Type B pancreatic cell (in vitro differentiated cells): Measurements from ENCODE around the gene CDK13. TPM values are rescaled to one million over a fixed set of nuclear protein-coding genes. Genes with fewer than 3 reads are reported as not detected.

Experiments used
- DNase-seq: peaks from one replicate; pipeline ENCODE4 v3.0.0; 2021; ENCODE audit warnings: mixed read lengths; ENCODE audit not compliant: unreplicated experiment; ENCODE audit errors: extremely low spot score
- H3K27ac Mint-ChIP-seq: 2 replicates; pipeline ENCODE4 v1.8.0; 2021; ENCODE audit warnings: mild to moderate bottlenecking, mixed read lengths
- H3K27me3 Mint-ChIP-seq: 2 replicates; pipeline ENCODE4 v1.8.0; 2021; ENCODE audit warnings: mixed read lengths
- H3K36me3 Mint-ChIP-seq: 2 replicates; pipeline ENCODE4 v1.8.0; 2021; ENCODE audit warnings: mixed read lengths
- H3K4me1 Mint-ChIP-seq: one replicate; pipeline ENCODE4 v1.8.0; 2021; ENCODE audit warnings: mixed read lengths; ENCODE audit not compliant: unreplicated experiment
- H3K4me3 Mint-ChIP-seq: 2 replicates; pipeline ENCODE4 v1.8.0; 2021; ENCODE audit warnings: mild to moderate bottlenecking, mixed read lengths
- H3K9me3 Mint-ChIP-seq: 2 replicates; pipeline ENCODE4 v1.8.0; 2021; ENCODE audit warnings: mixed read lengths
- CTCF ChIP-seq: fragments of 200-600 bp; sonication (generic); conservative IDR thresholded peaks from 2 replicates; pipeline ENCODE4 v1.5.0; 2021; ENCODE audit warnings: antibody characterized with exemption, mild to moderate bottlenecking
- total RNA-seq: library from RNA; stranded (reverse); gene quantifications from 2 replicates; pipeline ENCODE4 v1.2.1, GENCODE V29; 2021; ENCODE audit warnings: low replicate concordance

Gene CDK13
- total RNA-seq, 1 donor from 2014 or later, result 57.6 TPM

- Mint-ChIP-seq H3K27me3 (no peaks in the 10 kb centered on the region), H3K27ac (peak overlapping the region; percentile 8), H3K36me3 (peaks cover 31% of the 10 kb centered on the region), H3K4me3 (no peak overlapping the region), H3K4me1 (peaks cover 5% of the 10 kb centered on the region), H3K9me3 (no peaks in the 10 kb centered on the region)
- TF ChIP-seq CTCF, result no peak
- no peak for DNase-seq
Observed at GRCh38 chr7:40059057-40059456, 109.0 kb downstream of the CDK13 start.

GRCh38 chr7:40072268-40072667 lies 122.2 kb downstream of the CDK13 start:
- Mint-ChIP-seq H3K27ac (no peak overlapping the region), H3K4me1 (no peaks in the 10 kb centered on the region), H3K27me3 (no peaks in the 10 kb centered on the region), H3K9me3 (no peaks in the 10 kb centered on the region), H3K4me3 (no peak overlapping the region), H3K36me3 (peaks cover 7% of the 10 kb centered on the region)
- DNase-seq, result no peak
- no peak for TF ChIP-seq CTCF

DNA sequence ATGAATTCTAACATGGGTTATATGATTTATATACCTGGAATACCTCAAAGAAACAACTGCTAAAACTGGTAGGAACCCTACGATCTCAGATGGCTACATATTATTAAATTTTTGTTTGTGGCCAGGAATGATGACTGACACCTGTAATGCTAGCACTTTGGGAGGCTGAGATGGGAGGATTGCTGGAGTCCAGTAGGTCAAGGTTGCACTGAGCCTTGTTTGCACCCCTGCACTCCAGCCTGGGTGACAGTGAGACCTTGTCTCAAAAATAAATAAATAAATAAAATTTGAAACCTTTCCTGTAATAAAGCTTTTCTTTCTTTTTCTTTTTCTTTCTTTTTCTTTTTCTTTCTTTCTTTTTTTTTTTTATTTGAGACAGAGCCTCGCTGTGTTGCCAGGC lies 123.2 kb downstream of the CDK13 start:
- no peaks in the 10 kb centered on the region for H3K27me3 Mint-ChIP-seq
- H3K4me3 Mint-ChIP-seq, result no peak overlapping the region
- H3K36me3 Mint-ChIP-seq, result peaks cover 7% of the 10 kb centered on the region
- TF ChIP-seq CTCF, result no peak
- no peak for DNase-seq
- no peaks in the 10 kb centered on the region for H3K4me1 Mint-ChIP-seq
- no peak overlapping the region for H3K27ac Mint-ChIP-seq
- H3K9me3 Mint-ChIP-seq, result no peaks in the 10 kb centered on the region

DNA sequence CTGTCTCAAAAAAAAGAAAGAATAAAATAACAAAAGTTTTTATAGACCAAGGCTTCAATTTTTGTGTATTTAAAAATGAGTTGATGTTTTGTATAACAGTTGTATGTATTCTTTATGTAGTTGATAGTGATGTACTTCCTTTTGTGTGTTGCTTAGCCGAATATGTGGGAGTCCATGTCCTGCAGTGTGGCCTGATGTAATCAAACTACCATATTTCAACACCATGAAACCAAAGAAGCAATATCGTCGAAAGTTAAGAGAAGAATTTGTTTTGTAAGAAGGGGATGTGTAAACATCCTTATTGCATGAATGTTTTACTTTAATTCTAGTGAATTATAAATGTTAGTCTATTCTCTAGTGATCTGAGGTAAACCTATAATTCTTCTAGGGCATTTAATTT lies 127.8 kb downstream of the CDK13 start:
- Mint-ChIP-seq H3K27me3 (no peaks in the 10 kb centered on the region), H3K9me3 (no peaks in the 10 kb centered on the region), H3K4me1 (no peaks in the 10 kb centered on the region), H3K27ac (no peak overlapping the region), H3K36me3 (peaks cover 7% of the 10 kb centered on the region), H3K4me3 (no peak overlapping the region)
- DNase-seq, result no peak
- TF ChIP-seq CTCF, result no peak

DNA sequence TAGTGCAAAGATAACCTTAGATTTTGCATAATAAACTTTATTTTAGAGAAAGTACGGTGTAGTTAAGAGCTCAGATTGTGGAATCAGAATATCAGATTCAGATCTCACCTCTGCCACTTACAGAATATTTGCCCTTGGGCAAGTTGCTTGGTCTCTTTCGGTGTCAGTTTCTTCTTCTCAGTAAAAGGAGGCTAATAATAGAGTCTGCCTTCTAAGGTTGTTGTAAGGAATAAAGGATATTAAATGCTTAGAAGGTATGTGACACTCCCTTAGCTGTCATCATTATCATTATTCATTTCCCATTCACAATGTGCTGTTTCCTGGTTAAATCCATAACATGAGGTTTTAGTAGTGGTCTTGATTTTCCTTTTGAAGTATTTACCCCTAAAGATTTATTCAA lies 142.1 kb downstream of the CDK13 start:
- no peak for DNase-seq
- Mint-ChIP-seq H3K4me3 (no peak overlapping the region), H3K4me1 (peaks cover 12% of the 10 kb centered on the region), H3K27ac (peak overlapping the region; percentile 88), H3K27me3 (no peaks in the 10 kb centered on the region), H3K9me3 (no peaks in the 10 kb centered on the region), H3K36me3 (peaks cover 38% of the 10 kb centered on the region)
- no peak for TF ChIP-seq CTCF

DNA sequence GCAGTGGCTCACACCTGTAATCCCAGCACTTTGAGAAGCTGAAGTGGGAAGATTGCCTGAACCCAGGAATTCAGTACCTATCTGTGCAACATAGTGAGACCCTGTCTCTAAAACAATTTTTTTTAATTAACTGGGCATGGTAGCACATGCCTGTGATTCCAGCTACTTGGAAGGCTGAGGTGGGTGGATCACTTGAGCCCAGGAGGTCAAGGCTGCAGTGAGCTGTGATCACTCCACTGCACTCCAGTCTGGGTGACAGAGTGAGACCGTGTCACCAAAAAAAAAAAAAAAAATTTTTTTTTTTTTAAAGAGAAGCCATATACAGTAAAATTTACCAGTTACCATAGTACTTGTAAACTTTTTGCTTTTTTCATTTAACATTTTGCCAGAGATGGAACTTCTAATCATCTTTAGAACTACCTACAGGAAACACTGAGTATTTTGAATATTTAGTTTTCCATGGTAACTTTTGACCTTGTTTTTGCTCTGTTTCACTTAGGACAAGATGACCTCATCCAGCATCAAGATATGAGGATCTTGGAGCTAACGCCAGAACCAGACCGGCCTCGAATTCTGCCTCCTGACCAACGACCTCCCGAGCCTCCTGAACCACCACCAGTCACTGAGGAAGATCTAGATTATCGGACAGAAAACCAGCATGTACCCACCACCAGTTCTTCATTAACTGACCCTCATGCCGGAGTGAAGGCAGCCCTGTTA lies 143.7 kb downstream of the CDK13 start:
- peaks cover 34% of the 10 kb centered on the region for H3K36me3 Mint-ChIP-seq
- H3K27ac Mint-ChIP-seq, result peak overlapping the region; percentile 19
- no peak for TF ChIP-seq CTCF

More for the DNA sequence above, 143.7 kb downstream of the CDK13 start:
- no peaks in the 10 kb centered on the region for H3K9me3 Mint-ChIP-seq
- no peak overlapping the region for H3K4me3 Mint-ChIP-seq
- peaks cover 19% of the 10 kb centered on the region for H3K4me1 Mint-ChIP-seq
- H3K27me3 Mint-ChIP-seq, result no peaks in the 10 kb centered on the region
- DNase-seq, result no peak
